GM18508 (cell line): ENCODE data around the gene CD226.
A peak's percentile ranks its signal among the peaks of the same experiment; 100 is the strongest.
"Not testable (repeated sequence)": the region's sequence is repeated elsewhere in the genome, so short reads cannot be mapped to it uniquely, and the experiment has no call there.

Source experiments
- ATAC-seq: cut with Tn5 transposase; IDR thresholded peaks from one replicate; pipeline ENCODE4 v1.9.1; 2021; ENCODE audit warnings: moderate number of reproducible peaks; ENCODE audit not compliant: insufficient read depth, unreplicated experiment

Gene CD226

DNA sequence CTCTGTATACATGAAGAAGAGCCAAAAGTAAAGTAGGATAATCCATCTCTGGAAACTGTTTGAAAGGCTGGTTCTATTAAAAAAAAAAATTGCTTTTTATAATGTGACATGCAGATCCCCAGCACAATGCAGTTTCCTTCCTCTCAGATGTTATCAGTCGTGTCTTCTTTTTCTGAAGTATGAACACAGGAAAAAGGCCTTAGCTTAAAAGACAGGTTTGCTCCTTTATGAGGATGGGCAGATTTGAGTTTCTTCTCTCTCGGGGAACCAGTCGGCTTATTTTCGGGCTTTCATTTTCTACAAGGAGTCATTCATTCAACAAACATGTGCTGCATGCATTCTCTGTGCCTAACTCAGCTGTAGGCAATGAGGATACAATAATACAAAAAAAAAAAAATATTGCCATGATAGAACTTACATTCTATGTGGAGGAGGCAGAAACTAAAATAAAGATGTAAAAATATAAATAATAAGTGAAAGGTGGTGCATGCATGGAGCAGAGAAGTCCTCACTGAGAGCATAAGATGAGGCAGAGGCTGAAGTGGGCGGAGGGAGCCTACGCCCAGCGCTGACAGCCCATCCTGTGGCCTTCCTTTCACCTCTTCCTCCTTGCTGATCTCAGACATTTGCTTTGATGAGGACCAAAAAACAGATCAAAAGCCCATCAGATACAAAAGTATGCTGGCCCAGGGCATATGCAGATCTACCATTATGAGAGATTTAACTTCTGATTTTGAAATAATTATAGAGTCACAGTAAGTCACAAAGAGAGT lies at the start of gene CD226:
Gene CD226 (minus strand): TSS at position 513 of the 773 bp plus-strand sequence. CDS start 467 bp downstream, at position 46.
- no peak for ATAC-seq

DNA sequence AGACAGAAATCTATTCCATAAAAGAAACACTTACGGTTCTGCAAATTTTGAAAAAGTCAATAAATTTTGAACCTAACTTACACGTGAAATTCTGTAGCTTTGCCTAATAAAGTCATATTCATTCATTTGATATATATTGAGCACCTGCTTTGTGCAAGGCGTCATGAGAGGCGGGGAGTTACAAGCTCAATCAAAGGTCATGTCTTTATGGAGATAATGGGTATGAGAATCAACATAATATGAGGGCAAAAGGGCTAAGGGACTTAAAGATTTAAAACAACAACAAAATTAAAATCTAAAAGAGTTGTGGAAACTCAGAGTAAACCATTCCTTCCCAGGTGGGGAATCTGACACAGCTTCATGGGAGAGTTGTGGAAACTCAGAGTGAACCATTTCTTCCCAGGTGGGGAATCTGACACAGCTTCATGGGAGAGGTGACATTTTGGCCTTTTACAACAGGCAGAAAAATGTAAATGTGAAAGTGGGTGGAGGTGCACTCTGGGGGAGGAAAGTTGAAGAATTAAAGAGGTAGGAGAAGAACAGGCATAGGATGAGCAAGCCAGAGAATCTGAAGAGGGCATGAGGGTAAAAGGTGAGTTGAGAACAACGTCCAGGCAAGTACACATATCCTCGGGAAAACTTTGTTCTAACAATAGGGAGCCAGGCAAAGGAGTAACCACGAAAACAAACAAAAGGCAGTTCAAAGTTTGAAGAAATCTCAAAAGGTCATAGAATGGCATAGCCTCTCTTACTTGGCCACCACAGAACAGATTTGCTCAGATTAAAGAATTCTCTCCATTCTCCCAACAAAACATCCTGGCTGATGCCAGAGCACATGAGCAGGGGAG lies 49.5 kb upstream of the CD226 start:
- no peak for ATAC-seq

DNA sequence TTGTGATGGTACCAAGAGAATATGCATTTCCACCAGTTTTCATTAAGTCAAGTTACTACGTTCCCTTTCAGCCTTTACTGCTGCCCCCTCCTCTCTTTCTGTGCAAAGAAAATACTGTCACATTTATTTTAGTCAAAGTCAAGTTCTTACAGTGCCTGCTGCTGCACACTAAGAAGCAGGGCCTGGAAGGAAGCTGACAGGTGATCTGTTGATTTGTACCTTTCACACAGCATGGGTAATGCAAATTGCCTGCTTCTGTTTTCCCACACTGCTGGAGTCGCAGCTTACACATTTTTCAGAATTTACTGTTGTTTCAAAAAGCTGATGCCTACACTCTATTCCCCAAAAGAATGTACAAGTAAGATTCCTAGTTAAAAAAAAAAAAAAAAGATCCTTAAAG lies 48.7 kb upstream of the CD226 start:
- no peak for ATAC-seq

DNA sequence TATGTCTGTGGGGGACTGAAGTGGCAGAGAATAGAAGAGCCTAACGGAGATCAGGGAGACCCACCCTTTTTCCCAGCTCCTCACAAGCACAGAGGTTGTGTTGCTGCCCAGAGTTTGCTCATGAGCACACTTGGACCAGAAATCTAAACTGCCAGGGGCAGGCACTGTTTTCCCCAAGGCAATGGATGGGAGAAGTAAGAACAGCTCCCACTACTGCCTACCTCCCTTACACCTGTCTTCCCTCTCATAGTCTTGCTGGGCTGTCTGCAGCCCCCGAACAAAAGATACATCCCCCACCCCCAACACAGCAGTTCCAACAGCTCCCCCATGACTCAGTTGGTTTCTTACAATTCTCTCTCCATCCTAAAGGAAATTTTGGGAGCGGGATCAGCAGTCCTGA lies 48.1 kb upstream of the CD226 start:
- no peak for ATAC-seq

DNA sequence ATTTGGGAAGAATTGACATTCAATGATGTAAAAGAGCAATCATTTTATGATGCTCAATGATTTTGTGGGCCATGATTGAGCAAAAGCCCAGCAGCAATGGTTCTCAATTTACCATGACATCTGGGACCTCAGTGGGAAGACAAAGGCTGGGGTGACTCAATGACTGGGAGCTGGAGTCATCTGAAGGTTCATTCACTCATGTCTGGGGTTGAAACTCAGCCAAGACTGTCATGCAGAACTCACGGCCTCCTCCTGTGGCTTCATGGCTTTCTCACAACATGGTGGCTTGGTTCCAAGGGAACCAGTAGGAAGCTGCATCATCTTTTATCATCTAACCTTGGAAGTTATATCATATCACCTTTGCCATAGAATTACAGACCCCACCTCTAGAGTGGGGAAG lies 45.1 kb upstream of the CD226 start:
- no peak for ATAC-seq

DNA sequence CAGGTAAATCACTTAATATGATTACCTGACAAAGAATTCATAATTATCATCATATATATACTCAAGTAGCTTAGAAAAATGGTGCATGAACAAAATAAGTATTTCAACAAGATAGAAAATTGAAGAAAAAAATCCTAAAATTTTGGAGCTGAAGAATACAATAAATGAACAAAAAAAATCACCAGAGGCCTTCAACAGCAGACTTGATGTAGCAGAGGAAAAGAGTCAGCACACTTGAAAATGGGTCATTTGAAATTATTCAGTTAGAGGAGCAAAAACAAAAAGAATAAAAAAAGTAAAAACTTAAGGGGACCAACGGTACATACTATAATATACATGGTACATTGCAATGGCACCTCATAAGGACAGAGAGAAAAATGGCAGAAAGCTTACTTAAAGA lies 40.2 kb upstream of the CD226 start:
- no peak for ATAC-seq

DNA sequence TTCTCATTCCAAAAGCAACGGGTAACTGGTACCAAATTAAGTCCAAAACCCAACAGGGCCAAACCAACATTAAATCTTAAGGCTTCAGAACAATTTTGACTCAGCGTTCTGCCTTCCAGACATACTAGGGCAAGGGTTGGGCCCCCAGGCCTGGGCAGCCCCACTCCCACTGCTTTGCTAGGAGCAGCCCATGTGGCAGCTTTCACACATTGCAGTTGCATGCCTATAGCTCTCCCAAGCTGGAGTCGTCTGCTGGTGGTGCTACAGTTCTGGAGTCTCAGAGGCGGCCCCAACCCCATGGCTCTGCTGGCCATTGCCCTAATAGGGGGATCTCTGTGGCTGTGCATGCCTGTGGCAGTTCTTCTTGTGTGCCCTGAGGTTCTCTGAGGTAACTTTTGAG lies 37.6 kb upstream of the CD226 start:
- no peak for ATAC-seq

DNA sequence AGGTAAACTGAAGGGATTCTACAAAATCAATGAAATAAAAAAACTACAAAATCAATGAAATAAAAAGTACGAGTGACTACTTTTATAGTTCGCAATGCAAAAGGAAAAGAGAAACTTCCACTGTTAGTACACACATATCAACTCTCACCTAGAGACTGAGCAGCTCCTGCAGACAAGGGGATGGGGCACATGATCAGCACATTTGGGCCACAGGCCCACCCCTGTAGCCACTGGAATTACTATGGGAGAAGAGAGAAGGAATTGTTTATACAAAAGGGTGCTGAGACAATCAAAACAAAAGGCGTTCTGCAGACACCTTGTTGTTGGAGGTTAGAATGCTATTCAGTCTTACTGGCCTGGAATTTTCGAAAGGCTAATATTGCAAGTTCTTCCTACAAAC lies 34.7 kb upstream of the CD226 start:
- ATAC-seq = no peak

DNA sequence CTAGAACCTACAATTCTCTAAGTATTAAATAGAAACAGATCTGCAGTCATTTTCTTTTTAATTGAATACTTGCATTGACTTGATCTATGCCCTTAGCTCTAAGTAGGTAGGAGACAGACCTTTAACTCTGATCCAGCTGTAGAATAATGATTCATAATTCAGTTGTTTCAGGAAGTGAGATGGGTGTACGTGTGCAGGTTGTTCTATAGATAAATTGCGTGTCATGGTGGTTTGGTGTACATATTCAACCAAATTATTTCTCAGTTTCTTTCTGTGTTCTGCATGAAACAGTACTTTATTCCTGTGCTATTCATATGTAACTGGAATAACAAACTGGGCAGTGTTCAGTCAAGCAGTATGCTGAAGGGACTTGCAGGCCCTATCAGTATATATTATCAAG lies 34.3 kb upstream of the CD226 start:
- ATAC-seq = peak; percentile 38

DNA sequence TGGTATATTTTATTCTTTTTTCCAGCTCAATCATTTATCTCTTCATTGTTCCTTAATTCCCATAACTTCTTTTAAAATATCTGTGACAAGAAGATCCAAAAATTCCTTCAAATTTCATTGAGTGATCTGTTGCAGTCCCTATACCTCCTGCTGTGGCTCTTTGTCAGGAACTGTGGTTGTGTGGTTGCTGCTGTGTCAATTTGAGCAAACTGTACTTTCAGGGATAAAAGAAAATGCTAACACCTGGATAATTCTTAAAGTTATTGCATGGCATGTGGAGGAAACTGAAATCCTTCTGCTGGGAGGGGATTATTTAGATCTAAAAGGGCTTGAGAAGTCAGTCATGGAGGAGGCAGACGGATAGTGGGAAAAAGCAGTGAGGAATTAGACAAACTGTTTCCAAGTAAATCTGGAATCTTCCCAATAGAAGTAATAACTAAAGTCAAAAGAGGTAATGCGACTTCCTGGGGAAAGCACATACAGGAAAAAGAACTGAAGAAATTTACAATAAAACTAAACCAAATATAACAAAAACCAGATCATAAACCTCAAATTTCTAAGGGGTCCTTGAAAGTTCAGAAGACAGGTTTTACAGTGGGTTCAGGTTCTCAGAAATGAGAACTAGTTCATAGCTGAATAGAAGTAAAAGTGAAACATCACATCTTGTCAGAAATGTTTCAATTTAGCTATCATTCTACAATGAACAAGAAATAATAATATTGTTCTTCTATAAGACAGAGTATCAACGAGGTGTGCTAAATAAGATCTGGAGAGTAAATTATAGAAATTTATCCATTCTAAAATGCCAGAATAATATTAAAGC lies 33.5 kb upstream of the CD226 start:
- no peak for ATAC-seq

DNA sequence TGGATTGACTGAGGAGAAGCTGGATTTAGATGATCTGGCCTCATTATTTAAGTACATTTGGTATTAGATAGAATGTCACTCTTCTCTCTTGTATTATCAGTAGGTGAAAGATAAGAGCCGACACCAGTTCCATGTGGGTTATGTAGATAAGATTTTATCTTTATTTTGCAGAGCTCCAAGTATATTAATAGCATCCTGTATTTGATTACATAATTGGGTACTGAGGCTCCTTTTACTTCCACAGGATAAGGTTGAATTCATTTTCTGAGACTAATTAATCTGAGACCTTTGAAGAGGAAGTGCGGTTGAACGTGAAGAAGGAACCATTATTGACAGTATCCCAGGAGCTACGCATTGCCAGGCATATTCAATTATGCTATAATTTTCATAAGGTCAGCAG lies 32.8 kb upstream of the CD226 start:
- ATAC-seq = no peak

DNA sequence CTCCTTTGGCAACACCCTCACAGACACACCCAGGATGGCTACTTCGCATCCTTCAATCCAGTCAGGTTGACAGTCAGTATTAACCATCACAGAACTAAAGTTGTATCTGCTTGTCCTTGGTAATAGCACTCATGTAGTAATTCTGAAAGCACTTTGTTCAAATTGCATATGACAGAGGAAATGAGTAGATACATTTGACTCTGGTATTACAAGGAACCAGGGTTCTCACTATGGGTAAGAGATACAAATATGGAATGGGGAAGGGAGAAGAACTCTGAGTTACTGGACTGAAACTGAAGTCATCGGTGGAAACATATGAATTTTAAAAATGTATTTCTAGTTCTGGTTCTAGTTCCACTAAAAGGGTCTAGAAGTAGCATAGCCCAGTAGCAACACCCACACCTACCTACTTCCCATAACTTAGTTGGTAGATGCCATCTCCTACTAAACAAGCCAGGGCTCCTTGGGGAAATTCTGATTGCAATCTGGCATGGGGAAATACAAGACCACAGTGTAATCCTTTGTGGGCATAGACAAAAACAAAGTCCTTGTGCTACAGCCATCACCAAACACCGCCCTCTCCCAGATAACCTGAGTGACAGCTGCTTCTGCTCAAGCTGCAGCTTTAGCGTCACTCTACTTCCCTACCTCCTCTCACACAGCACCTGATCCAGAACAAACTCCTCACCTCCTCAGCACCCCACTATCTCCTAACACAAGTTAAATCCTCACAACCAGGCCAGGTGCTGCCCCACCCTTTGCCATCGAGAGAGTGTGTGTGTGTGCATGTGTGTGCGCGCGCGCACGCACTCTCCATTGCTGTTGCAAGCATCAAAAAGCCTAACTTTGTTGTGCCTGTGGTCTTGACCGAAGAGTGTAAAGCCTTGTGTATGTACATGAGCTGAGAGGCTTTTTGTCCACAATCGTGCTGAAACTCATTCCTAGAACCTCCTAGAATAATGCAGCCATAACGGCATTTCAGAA lies 31.4 kb upstream of the CD226 start:
- peak; percentile 66 for ATAC-seq

DNA sequence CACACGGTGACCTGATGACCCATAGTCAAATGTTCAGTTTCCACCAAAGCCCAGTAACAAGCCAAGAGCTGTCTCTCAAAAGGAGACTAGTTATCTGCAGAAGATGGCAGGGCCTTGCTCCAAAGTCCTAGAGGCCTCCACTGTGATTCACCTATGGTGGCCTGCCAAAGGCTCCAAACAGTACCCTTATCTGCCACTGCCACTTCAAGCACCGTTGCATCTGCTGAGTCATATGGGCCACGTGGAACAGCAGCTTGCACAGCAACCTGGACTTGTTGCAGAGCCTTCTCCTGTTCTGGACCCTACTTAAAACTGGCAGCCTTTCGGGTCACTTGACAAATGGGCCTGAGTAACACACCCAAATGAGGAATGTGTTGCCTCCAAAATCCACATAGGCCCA lies 27.6 kb upstream of the CD226 start:
- ATAC-seq = not testable (repeated sequence)

DNA sequence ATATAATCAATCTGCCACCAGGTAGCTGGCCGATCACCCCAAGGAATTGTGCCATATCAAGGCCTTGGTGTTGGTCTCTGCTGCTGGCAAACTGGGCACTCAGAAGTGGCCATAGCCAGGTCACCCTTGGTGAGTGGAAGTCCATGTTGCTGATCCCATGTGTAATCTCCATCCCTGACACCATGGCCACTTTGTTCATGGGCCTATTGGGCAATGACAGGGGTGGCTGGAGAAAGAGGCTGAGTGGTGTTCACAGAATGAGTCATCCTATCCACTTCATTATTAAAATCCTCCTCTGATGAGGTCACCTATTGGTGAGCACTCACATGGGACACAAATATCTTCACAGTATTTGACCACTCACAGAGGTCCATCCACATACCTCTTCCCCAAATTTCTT lies 26.7 kb upstream of the CD226 start:
- ATAC-seq = no peak

DNA sequence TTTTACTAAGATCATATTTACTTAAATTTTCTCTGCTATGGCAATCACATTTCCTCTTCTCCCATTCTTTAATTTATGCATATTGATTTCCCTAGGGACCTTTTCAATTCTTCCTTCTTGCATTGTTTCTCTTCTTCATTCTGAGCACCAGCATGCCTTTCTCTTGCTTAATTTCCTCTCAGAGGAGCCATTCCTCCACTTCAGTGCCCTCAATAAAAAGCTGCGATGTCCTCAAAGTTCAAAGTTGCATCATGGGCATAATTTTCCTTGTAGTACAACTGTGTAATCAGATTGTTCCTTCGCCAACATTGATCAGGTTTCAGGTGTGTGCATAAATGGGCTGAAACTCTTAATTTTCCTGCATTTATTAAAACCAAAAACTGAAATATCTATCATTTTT lies 21.8 kb upstream of the CD226 start:
- ATAC-seq = no peak

DNA sequence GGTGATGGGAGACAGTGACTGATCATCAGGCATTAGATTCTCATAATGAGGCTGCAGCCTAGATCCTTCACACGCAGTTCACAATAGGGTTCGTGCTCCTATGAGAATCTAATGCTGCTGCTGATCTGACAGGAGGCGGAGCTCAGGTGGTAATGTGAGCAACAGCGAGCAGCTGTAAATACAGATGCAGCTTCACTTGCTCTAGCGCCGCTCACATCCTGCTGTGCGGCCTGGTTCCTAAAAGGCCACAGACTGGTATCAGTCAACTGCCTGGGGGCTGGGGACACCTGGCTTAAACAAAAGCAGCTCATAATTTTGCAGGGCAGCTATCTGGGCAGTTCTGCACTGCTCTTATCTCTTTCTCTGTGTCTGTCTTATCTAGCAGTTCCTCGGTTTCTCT lies 20.4 kb upstream of the CD226 start:
- ATAC-seq = no peak

DNA sequence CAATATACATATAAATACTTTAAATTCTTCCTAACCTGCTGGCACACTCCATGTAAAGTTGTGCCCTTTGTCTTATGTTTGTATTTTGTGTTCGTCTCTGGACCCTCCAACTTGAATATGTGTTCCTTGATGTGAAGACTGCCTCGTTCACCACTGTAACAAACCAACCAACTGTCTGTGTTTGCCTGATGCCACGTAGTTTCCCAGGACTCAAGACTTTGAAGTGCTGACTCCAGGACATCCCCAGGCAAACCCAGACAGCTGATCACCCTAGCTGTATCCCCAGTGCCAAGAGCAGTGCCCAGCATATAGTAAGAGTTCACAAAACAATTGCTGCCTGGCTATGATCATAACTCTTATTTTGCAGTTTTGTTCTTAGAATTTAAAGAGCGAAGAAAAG lies 15.5 kb upstream of the CD226 start:
- no peak for ATAC-seq

DNA sequence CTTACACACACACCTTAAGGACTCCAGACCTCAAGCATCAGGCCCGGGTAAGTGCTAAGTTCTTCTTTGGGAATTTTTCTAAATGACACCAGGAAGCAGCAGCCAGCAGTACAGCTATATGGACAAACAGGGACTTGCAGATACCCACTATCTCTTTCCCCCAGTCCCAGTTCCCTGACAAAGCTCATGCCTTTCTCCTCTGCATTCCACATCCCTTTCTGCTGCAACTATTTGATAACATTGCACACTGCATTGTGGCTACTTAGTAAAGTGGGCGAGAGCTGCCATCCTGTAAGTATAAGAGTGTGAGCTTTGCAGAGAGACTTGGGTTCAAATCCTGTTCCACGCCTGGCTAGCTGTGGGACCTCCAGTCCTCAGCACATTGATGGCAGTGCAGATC lies 14.0 kb upstream of the CD226 start:
- ATAC-seq = no peak

DNA sequence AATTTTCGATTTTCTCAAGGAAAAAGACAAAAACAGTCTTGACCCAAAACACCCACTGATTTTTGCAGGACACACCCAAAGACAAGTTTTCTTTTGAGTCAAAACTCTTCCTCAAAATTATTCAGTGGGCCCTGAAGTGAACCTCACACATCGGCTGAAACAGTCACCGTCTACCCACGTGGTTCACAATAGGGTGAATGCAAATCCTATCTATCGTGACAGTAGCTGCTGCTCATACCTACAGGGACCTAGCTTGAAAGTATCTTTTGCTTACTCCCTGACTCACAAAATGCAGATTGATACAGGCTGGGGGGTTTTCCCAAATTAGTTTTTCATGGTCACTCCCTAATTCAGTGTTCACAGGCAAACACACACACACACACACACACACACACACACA lies 10.7 kb upstream of the CD226 start:
- peak; percentile 40 for ATAC-seq

DNA sequence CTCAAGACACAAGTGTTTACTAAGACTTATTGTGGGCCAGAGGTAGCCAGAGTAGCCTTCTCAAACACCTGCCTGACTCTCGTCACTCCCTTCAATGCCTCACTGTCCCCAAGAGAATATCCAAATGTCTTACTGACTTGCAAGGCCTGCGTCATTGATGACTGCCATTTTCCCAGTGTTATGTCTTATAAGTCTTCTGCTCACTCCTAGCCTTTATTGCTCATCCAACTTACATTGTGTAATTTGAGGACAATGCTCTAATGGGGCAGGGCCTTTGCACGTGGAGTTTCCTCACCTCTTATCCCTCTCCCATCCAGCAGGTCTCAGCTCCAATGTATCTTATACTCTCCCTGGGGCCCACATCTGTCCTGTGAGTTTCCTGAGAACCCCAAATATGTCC lies 10.1 kb upstream of the CD226 start:
- no peak for ATAC-seq
